ENCODE results near the gene SLC10A7. TPM values are rescaled to one million over a fixed set of nuclear protein-coding genes. Genes with fewer than 3 reads are reported as not detected.

Gene SLC10A7
- total and polyA plus RNA-seq, 4 donors: 3.7 to 18.7 (median 7.6) TPM

GRCh38 chr4:146243883-146244277 is 277.9 kb downstream of the SLC10A7 start (continued):
- no peak for TF ChIP-seq CTCF (IDR thresholded peaks at IDR 0.05; ENCODE audit: low read depth, low read length, missing input control)
- TF ChIP-seq RXRA (IDR thresholded peaks at IDR 0.05): no peak
- no peak for TF ChIP-seq FOXA2 (IDR thresholded peaks at IDR 0.05)
- TF ChIP-seq MAX (IDR thresholded peaks at IDR 0.05): no peak
- no peak for TF ChIP-seq ATF3 (IDR thresholded peaks at IDR 0.05)
- TF ChIP-seq RAD21 (IDR thresholded peaks at IDR 0.05): no peak
- no peak for TF ChIP-seq TAF1 (conservative IDR thresholded peaks at IDR 0.05)
- no peak for TF ChIP-seq YY1 (IDR thresholded peaks at IDR 0.05)

DNA sequence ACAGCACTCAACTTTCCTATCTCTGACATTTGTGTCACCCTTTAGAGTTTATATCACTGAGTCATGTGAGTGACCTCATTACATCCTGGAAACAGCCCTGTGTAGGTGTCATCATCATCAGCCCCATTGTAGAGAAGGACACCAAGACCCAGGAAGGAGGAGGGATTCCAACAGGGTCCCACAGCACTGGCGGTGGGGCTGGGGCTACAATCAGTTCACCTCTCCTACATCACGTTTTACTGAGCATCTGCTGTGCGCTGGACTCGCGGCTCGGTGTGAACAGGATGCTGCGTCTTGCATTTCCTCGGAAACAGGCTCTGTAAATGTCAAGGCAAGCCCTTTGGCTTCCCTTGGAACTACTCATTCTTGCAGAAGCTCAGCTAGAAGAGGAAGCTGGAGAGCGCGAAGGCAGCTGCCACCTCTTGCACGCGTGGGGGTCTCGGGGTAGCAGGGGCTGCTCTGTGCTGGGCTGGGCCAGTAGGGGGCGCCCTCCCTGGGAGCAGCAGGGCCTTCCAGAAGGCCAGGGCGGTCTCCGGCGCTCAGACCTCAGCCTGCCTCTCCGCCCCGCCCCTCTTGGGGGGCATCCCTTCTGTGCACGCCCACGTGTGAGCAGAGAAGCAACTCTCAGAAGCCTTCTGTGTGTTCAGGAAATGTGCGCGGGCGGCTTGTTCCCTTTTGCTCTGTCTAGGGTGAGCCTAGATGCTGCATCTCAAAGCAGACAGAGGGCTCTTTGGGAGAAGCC is 278.4 kb downstream of the SLC10A7 start:
- Histone ChIP-seq H3K27me3 (ENCODE audit: control insufficient read depth in 4 of 4, insufficient read depth in 4 of 4, low read length in 3 of 4) (peaks cover 0 to 4% (median 0%) of the 10 kb centered on the region in 4 donors), H3K9ac (ENCODE audit: low read depth in 1 of 2, low read length in 2 of 2) (no peak overlapping the region), H3K27ac (ENCODE audit: low read depth in 1 of 2, low read length in 2 of 2) (peak overlapping the region in 1 of 2 donors; percentile 25), H3K36me3 (ENCODE audit: control insufficient read depth in 4 of 4, insufficient read depth in 3 of 4, low read depth in 1 of 4, low read length in 3 of 4) (no peaks in the 10 kb centered on the region), H3K9me3 (ENCODE audit: control insufficient read depth in 4 of 4, low read length in 3 of 4) (no peaks in the 10 kb centered on the region), H3K4me3 (ENCODE audit: low read depth in 1 of 3, low read length in 3 of 3) (no peak overlapping the region), H3K4me1 (ENCODE audit: control insufficient read depth in 4 of 4, insufficient read depth in 4 of 4, low read length in 3 of 4) (peaks cover 0 to 2% (median 0%) of the 10 kb centered on the region in 4 donors)
- TF ChIP-seq, protein P1, sequence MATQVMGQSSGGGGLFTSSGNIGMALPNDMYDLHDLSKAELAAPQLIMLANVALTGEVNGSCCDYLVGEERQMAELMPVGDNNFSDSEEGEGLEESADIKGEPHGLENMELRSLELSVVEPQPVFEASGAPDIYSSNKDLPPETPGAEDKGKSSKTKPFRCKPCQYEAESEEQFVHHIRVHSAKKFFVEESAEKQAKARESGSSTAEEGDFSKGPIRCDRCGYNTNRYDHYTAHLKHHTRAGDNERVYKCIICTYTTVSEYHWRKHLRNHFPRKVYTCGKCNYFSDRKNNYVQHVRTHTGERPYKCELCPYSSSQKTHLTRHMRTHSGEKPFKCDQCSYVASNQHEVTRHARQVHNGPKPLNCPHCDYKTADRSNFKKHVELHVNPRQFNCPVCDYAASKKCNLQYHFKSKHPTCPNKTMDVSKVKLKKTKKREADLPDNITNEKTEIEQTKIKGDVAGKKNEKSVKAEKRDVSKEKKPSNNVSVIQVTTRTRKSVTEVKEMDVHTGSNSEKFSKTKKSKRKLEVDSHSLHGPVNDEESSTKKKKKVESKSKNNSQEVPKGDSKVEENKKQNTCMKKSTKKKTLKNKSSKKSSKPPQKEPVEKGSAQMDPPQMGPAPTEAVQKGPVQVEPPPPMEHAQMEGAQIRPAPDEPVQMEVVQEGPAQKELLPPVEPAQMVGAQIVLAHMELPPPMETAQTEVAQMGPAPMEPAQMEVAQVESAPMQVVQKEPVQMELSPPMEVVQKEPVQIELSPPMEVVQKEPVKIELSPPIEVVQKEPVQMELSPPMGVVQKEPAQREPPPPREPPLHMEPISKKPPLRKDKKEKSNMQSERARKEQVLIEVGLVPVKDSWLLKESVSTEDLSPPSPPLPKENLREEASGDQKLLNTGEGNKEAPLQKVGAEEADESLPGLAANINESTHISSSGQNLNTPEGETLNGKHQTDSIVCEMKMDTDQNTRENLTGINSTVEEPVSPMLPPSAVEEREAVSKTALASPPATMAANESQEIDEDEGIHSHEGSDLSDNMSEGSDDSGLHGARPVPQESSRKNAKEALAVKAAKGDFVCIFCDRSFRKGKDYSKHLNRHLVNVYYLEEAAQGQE (IDR thresholded peaks at IDR 0.05): no peak
- TF ChIP-seq NR2F2 (IDR thresholded peaks at IDR 0.05) (no peak), EGR1 (IDR thresholded peaks at IDR 0.05; ENCODE audit: low read depth in 2 of 2) (no peak), MAX (IDR thresholded peaks at IDR 0.05) (no peak), GABPA (IDR thresholded peaks at IDR 0.05 in 1 of 2, conservative IDR thresholded peaks at IDR 0.05 in 1 of 2) (no peak), YY1 (IDR thresholded peaks at IDR 0.05) (no peak), TAF1 (conservative IDR thresholded peaks at IDR 0.05) (no peak), FOXA1 (IDR thresholded peaks at IDR 0.05) (no peak), JUND (IDR thresholded peaks at IDR 0.05) (no peak), RAD21 (IDR thresholded peaks at IDR 0.05) (no peak), HNF4A (conservative IDR thresholded peaks at IDR 0.05) (no peak), SP1 (IDR thresholded peaks at IDR 0.05) (no peak), HNF4G (IDR thresholded peaks at IDR 0.05) (no peak), RXRA (IDR thresholded peaks at IDR 0.05) (no peak), FOXA2 (IDR thresholded peaks at IDR 0.05) (no peak)
- DNase-seq (ENCODE audit: low spot score): peak; percentile 42
- 54% methylated on average over 24 of the region's 24 CpGs for WGBS
